Nephron (organoid): ENCODE results near the gene BCLAF1.

ENCODE experiments used
- H3K27ac Mint-ChIP-seq, 3 experiments: 2 replicates each; pipeline ENCODE4 v1.8.0; 2020; ENCODE audit warnings: mixed read lengths in 3 of 3, mild to moderate bottlenecking in 2 of 3, moderate library complexity in 1 of 3
- H3K27me3 Mint-ChIP-seq: 2 replicates; pipeline ENCODE4 v1.8.0; 2021; ENCODE audit warnings: low read depth, mild to moderate bottlenecking, moderate library complexity, mixed read lengths
- H3K36me3 Mint-ChIP-seq: 2 replicates; pipeline ENCODE4 v1.8.0; 2020; ENCODE audit warnings: low read depth, mixed read lengths
- H3K4me1 Mint-ChIP-seq: 2 replicates; pipeline ENCODE4 v1.8.0; 2020; ENCODE audit warnings: mixed read lengths
- H3K4me3 Mint-ChIP-seq, 3 experiments: 2 replicates each; pipeline ENCODE4 v1.8.0; 2020; ENCODE audit warnings: mild to moderate bottlenecking in 3 of 3, mixed read lengths in 3 of 3, moderate library complexity in 2 of 3
- H3K9me3 Mint-ChIP-seq: 2 replicates; pipeline ENCODE4 v1.8.0; 2020; ENCODE audit warnings: mixed read lengths
- CTCF ChIP-seq, 3 experiments: fragments of 200-600 bp; sonication (generic); IDR thresholded peaks; one replicate each; pipeline ENCODE4 v1.5.0; 2021; ENCODE audit warnings: antibody characterized with exemption in 3 of 3; ENCODE audit not compliant: unreplicated experiment in 3 of 3

BCLAF1 gene

GRCh38 chr6:136250686-136251008 is 39.0 kb downstream of the BCLAF1 start:
- Mint-ChIP-seq H3K4me1 (peaks cover 14% of the 10 kb centered on the region), H3K27ac (no peak overlapping the region), H3K36me3 (no peaks in the 10 kb centered on the region), H3K4me3 (peak overlapping the region; percentile 92 to 93 (median 92)), H3K9me3 (no peaks in the 10 kb centered on the region), H3K27me3 (no peaks in the 10 kb centered on the region)
- TF ChIP-seq CTCF (IDR thresholded peaks at IDR 0.05; ENCODE audit: unreplicated experiment in 3 of 3), result no peak

DNA sequence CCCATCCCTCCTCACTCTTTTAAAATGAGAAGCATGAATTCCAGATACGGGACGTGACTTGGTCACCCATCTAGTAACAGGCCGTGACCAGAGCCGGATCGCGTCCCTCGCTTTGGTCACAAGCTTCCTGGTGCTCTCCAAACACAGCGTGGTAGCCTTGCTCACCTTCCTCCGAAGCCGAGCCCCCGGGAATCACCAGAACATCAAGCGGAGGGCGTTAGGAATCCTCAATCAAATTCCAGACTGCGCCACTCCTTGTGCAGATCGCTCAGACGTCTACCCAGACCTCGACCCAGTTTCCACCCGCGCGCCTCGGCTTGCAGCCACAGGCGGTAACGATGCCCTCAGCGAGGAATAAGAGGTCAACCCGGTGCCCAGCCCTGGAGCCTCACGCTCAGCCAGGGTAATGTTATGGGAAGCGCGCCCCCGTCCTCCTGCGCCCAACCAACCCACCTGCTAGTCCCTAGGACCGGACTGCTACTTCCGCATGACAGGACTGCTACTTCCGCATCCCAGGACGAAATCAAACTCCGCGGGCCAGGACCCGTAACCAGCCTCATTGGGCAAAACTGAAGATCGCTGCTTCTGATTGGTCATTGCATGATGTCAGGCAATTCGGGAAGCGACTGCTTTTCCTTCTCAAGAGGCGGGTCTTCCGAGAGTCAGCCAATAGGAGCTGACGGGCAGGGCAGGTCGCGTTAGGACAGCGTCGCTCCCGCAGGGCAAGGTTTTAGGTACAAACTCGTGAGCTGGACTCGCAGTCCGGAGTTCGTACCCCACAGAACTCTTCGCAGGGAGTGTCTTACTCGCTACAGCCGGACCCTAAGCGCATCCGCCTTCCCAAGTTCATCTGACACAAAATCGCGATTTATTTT is 39.6 kb downstream of the BCLAF1 start, which contains the start of gene MTFR2:
TSS of gene MTFR2 (minus strand) at position 501 of the 875 bp plus-strand sequence. CDS start 1,212 bp downstream, outside the sequence.
- Mint-ChIP-seq H3K36me3 (no peaks in the 10 kb centered on the region), H3K4me3 (peak within 1 kb of the TSS; percentile 92 to 93 (median 92)), H3K27ac (no peak within 1 kb of the TSS), H3K9me3 (no peaks in the 10 kb centered on the region), H3K4me1 (peaks cover 14% of the 10 kb centered on the region), H3K27me3 (no peaks in the 10 kb centered on the region)
- no peak for TF ChIP-seq CTCF (IDR thresholded peaks at IDR 0.05; ENCODE audit: unreplicated experiment in 3 of 3)

GRCh38 chr6:136249336-136249735 is 40.3 kb downstream of the BCLAF1 start:
- no peak for TF ChIP-seq CTCF (IDR thresholded peaks at IDR 0.05; ENCODE audit: unreplicated experiment in 3 of 3)
- peaks cover 14% of the 10 kb centered on the region for H3K4me1 Mint-ChIP-seq

DNA sequence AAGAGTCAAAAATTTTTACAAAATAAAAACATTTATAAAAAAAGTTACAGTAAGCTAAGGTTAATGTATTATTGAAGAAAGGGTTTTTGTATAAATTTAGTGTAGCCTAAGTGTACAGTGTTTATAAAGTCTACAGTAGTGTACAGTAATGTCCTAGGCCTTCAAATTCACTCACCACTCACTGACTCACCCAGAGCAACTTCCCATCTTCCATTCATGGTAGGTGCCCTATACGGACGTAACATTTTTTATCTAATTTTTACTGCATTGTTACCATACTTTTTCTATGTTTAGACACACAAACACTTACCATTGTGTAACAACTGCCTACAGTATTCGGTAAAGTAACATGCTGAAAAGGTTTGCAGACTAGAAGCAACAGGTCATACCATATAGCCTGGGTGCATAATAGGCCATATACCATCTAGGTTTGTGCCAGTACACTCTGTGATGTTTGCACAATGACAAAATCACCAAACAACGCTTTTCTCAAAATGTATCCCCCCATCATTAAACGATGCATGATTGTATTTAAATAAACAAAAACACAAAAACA is 45.5 kb downstream of the BCLAF1 start:
- H3K9me3 Mint-ChIP-seq, result no peaks in the 10 kb centered on the region
- H3K27ac Mint-ChIP-seq, result no peak overlapping the region
- no peaks in the 10 kb centered on the region for H3K36me3 Mint-ChIP-seq
- H3K4me1 Mint-ChIP-seq, result no peaks in the 10 kb centered on the region
- no peak for TF ChIP-seq CTCF (IDR thresholded peaks at IDR 0.05; ENCODE audit: unreplicated experiment in 3 of 3)
- no peak overlapping the region for H3K4me3 Mint-ChIP-seq
- H3K27me3 Mint-ChIP-seq, result no peaks in the 10 kb centered on the region

More at GRCh38 chr6:136249336-136249735, 40.3 kb downstream of the BCLAF1 start:
- no peaks in the 10 kb centered on the region for H3K36me3 Mint-ChIP-seq
- no peaks in the 10 kb centered on the region for H3K9me3 Mint-ChIP-seq
- H3K4me3 Mint-ChIP-seq, result peak overlapping the region; percentile 92 to 93 (median 92)
- H3K27ac Mint-ChIP-seq, result no peak overlapping the region
- H3K27me3 Mint-ChIP-seq, result no peaks in the 10 kb centered on the region

GRCh38 chr6:136236466-136237293 is 53.0 kb downstream of the BCLAF1 start:
- Mint-ChIP-seq H3K4me3 (no peak overlapping the region), H3K4me1 (no peaks in the 10 kb centered on the region), H3K27me3 (no peaks in the 10 kb centered on the region), H3K36me3 (no peaks in the 10 kb centered on the region), H3K9me3 (no peaks in the 10 kb centered on the region), H3K27ac (no peak overlapping the region)
- no peak for TF ChIP-seq CTCF (IDR thresholded peaks at IDR 0.05; ENCODE audit: unreplicated experiment in 3 of 3)
